Memory B cell (primary cell): ENCODE measurements around the gene PPP1R9B.

Source experiments
- ATAC-seq: fragments of 150-1000 bp; cut with Tn5 transposase; 2 replicates; pipeline ENCODE4 v1.10.0; 2021; ENCODE audit warnings: low read depth, mild to moderate bottlenecking, moderate library complexity
- DNase-seq, 2 donors: peaks; one replicate each; pipeline ENCODE4 v3.0.0; 2022; ENCODE audit warnings: low spot score in 2 of 2
- H3K27ac Mint-ChIP-seq: one replicate; pipeline ENCODE4 v1.8.0; 2022; ENCODE audit warnings: mild to moderate bottlenecking, moderate library complexity, mixed read lengths
- H3K27me3 Mint-ChIP-seq: one replicate; pipeline ENCODE4 v1.8.0; 2022; ENCODE audit warnings: mixed read lengths
- H3K36me3 Mint-ChIP-seq: one replicate; pipeline ENCODE4 v1.8.0; 2022; ENCODE audit warnings: mild to moderate bottlenecking, mixed read lengths
- H3K4me1 Mint-ChIP-seq: one replicate; pipeline ENCODE4 v1.8.0; 2022; ENCODE audit warnings: mixed read lengths
- H3K4me3 Mint-ChIP-seq: one replicate; pipeline ENCODE4 v1.8.0; 2022; ENCODE audit warnings: mild to moderate bottlenecking, moderate library complexity, mixed read lengths
- H3K9me3 Mint-ChIP-seq: one replicate; pipeline ENCODE4 v1.8.0; 2022; ENCODE audit warnings: mixed read lengths

Gene PPP1R9B

GRCh38 chr17:50102164-50102991, 48.1 kb downstream of the PPP1R9B start:
- H3K36me3 Mint-ChIP-seq, result peaks cover 15% of the 10 kb centered on the region
- no peak overlapping the region for H3K27ac Mint-ChIP-seq
- no peak for DNase-seq
- no peaks in the 10 kb centered on the region for H3K9me3 Mint-ChIP-seq
- H3K4me1 Mint-ChIP-seq, result peaks cover 6% of the 10 kb centered on the region
- ATAC-seq, result no peak
- H3K27me3 Mint-ChIP-seq, result no peaks in the 10 kb centered on the region
- H3K4me3 Mint-ChIP-seq, result no peak overlapping the region

- Mint-ChIP-seq H3K4me3 (no peak overlapping the region), H3K27ac (no peak overlapping the region), H3K9me3 (no peaks in the 10 kb centered on the region), H3K36me3 (peaks cover 12% of the 10 kb centered on the region), H3K27me3 (no peaks in the 10 kb centered on the region), H3K4me1 (peaks cover 7% of the 10 kb centered on the region)
- ATAC-seq, result no peak
- no peak for DNase-seq
Measured at GRCh38 chr17:50101346-50102163, 48.9 kb downstream of the PPP1R9B start.

GRCh38 chr17:50100921-50101345, 49.5 kb downstream of the PPP1R9B start:
- Mint-ChIP-seq H3K27ac (no peak overlapping the region), H3K4me3 (no peak overlapping the region), H3K27me3 (no peaks in the 10 kb centered on the region), H3K36me3 (peaks cover 10% of the 10 kb centered on the region), H3K9me3 (no peaks in the 10 kb centered on the region), H3K4me1 (peaks cover 13% of the 10 kb centered on the region)
- ATAC-seq (no peak), DNase-seq (no peak)

DNA sequence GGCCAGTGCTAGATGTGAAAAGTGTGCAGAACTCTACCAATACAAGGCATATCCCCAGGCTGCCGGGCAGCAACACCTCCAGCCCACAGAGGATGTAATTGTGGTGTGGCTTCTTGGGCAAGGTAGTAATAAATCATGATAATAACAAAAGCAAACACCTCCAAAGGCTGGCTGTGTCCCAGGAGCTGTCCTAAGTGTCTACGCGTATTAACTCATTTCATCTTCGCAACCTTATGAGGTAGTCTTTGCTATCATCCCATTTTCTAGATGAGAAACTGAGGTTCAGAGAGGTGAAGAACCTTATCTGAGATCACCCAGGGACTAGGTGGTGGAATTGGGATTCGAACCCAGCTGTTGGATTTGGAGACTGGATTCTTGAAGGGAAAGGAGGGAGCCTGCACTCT, 50.0 kb downstream of the PPP1R9B start:
- DNase-seq (no peak), ATAC-seq (no peak)
- Mint-ChIP-seq H3K36me3 (peaks cover 8% of the 10 kb centered on the region), H3K27me3 (no peaks in the 10 kb centered on the region), H3K4me3 (no peak overlapping the region), H3K4me1 (peaks cover 18% of the 10 kb centered on the region), H3K27ac (no peak overlapping the region), H3K9me3 (no peaks in the 10 kb centered on the region)

DNA sequence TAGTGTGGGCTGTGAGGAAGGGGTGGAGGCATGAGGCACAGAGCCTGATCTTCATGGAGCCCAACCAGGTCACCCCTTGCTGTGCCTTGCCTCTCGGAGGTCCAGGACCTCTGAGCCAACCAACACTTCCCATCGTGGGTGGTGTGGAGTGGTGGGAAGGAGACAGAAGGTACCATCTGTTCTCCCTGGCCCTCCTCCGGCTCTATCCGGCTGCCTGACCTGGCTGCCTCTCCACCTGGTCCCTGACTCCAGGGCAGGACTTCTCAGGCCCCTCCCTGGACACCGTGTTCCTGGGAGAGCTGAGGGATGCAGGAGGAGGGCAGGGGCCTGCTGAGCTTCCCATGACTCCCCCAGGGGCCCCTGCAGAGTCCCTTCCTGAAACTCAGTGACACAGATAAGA, 51.5 kb downstream of the PPP1R9B start:
- H3K9me3 Mint-ChIP-seq, result no peaks in the 10 kb centered on the region
- no peak for DNase-seq
- H3K4me1 Mint-ChIP-seq, result peaks cover 21% of the 10 kb centered on the region
- ATAC-seq, result no peak
- peak overlapping the region; percentile 33 for H3K27ac Mint-ChIP-seq
- H3K36me3 Mint-ChIP-seq, result peaks cover 2% of the 10 kb centered on the region
- H3K4me3 Mint-ChIP-seq, result no peak overlapping the region
- no peaks in the 10 kb centered on the region for H3K27me3 Mint-ChIP-seq

DNA sequence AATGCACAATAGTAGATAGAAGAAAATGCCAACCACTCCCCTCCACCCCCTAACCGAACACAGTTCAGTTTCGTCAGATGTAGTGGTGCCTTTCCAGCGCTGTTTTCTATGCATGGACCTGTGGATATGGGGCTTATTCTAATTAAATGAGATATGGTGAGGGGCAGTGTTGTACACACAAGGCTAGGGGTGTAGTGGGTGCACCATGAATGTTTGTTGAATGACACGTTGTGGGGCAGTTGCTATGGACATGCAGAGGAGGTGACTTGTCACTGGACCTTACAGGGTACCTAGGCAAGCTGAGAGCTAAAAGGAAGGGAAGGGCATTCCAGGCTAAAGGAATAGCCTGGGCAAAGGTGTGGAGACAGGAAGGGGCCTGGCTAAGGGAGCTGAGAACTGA, 51.9 kb downstream of the PPP1R9B start:
- Mint-ChIP-seq H3K9me3 (no peaks in the 10 kb centered on the region), H3K4me1 (peaks cover 21% of the 10 kb centered on the region), H3K36me3 (peaks cover 2% of the 10 kb centered on the region), H3K4me3 (no peak overlapping the region), H3K27ac (peak overlapping the region; percentile 33), H3K27me3 (no peaks in the 10 kb centered on the region)
- ATAC-seq, result no peak
- no peak for DNase-seq

DNA sequence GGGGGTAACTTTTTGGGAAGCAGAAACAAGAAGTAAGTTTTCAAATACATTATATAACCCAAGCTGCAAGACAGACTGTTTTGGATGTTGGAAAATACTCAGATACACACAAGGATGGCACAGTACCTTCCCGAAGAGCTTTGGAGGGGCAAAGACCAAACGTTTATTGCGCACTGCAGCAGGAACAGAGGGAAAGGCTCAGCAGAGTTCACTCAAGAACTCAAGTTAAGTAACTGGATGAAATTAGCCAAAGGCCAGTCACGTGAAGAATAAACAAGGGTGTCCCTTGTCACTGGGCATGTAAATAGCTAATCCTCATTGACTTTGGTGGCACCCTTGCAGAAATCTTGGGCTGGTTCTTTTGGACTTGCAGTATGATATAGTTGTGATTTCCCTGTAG, 52.6 kb downstream of the PPP1R9B start:
- DNase-seq (no peak), ATAC-seq (no peak)
- Mint-ChIP-seq H3K27ac (no peak overlapping the region), H3K9me3 (no peaks in the 10 kb centered on the region), H3K36me3 (peaks cover 2% of the 10 kb centered on the region), H3K4me3 (no peak overlapping the region), H3K27me3 (no peaks in the 10 kb centered on the region), H3K4me1 (peaks cover 21% of the 10 kb centered on the region)

DNA sequence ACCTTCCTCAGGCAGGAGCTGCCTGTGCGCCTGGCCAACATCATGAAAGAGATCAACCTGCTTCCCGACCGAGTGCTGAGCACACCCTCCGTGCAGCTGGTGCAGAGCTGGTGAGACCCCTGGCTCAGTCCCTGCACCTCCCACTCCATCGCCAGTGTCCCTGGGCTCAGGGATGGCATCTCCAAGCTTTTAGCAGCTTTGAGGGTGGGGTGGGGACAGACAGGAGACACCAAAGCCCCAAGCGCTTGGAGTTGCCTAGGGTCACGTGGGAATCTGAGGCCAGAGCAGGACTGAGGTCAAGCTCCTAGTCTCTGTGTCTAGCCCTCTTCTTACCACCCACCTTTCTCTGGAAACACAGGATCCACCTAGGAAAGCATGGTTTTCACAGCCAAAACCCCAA, 53.0 kb downstream of the PPP1R9B start:
- no peak for DNase-seq
- Mint-ChIP-seq H3K27me3 (no peaks in the 10 kb centered on the region), H3K9me3 (no peaks in the 10 kb centered on the region), H3K4me1 (peaks cover 21% of the 10 kb centered on the region), H3K36me3 (peaks cover 2% of the 10 kb centered on the region), H3K4me3 (no peak overlapping the region), H3K27ac (no peak overlapping the region)
- ATAC-seq, result no peak

GRCh38 chr17:50096758-50097157, 53.7 kb downstream of the PPP1R9B start:
- ATAC-seq (no peak), DNase-seq (no peak)
- no peak overlapping the region for H3K4me3 Mint-ChIP-seq
- H3K4me1 Mint-ChIP-seq, result peaks cover 21% of the 10 kb centered on the region
- H3K9me3 Mint-ChIP-seq, result no peaks in the 10 kb centered on the region
- no peak overlapping the region for H3K27ac Mint-ChIP-seq
- H3K27me3 Mint-ChIP-seq, result no peaks in the 10 kb centered on the region
- H3K36me3 Mint-ChIP-seq, result peaks cover 2% of the 10 kb centered on the region

DNA sequence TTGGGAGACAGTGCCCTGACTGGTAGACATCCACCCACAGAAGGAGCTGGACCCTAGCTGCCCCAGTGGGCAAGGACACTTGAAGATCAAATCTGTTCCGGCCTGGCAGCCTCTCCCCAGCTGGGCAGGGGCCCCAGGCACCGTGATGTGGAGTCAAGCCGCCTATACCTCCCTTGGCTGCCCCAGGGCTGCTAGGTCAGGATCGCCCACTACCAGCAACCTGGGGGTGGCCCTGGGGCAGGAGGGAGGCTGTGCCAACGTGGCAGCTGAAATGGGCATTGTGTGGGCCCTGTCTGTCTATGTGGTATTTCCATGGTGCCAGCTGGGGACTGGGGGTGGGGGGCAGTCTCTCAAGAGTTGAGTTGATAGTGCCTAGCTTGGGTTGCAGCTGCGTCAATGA, 54.4 kb downstream of the PPP1R9B start:
- no peak for DNase-seq
- Mint-ChIP-seq H3K27ac (peak overlapping the region; percentile 87), H3K27me3 (no peaks in the 10 kb centered on the region), H3K36me3 (peaks cover 2% of the 10 kb centered on the region), H3K4me1 (peaks cover 21% of the 10 kb centered on the region), H3K9me3 (no peaks in the 10 kb centered on the region), H3K4me3 (peak overlapping the region; percentile 92)
- no peak for ATAC-seq

DNA sequence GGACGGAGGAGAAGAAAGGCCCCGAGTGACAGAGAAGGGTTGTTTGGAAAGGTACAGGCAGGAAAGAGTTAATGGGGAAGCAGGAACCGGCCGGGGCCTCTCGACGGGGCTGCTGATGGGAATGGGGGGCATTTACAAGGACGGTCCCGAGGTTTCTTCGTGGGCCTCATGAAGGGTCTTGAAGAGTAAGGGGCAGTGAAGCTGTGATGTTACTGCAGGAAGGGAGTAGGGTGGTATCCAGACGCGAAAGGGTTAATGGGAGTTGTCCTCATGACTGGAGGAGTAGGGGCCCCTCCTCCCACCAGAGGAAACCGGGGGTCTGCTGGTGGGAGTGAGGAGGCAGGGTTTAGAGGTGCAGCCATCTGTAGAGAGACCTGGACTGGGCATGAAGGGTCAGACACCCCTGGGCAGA, 54.8 kb downstream of the PPP1R9B start:
- H3K4me3 Mint-ChIP-seq, result peak overlapping the region; percentile 92
- H3K27ac Mint-ChIP-seq, result peak overlapping the region; percentile 87
- H3K36me3 Mint-ChIP-seq, result peaks cover 2% of the 10 kb centered on the region
- ATAC-seq (no peak), DNase-seq (no peak)
- H3K4me1 Mint-ChIP-seq, result peaks cover 21% of the 10 kb centered on the region
- H3K27me3 Mint-ChIP-seq, result no peaks in the 10 kb centered on the region
- no peaks in the 10 kb centered on the region for H3K9me3 Mint-ChIP-seq

GRCh38 chr17:50094753-50095619, 55.5 kb downstream of the PPP1R9B start, which contains the start of gene PDK2:
Gene PDK2 (plus strand): TSS chr17:50095351. CDS start chr17:50095436, 85 bp downstream.
- H3K36me3 Mint-ChIP-seq, result peaks cover 2% of the 10 kb centered on the region
- no peaks in the 10 kb centered on the region for H3K9me3 Mint-ChIP-seq

GRCh38 chr17:50094243-50094752, 56.2 kb downstream of the PPP1R9B start:
- H3K27ac Mint-ChIP-seq, result peak overlapping the region; percentile 87
- ATAC-seq, result peak; percentile 42
- peak; percentile 88 to 95 for DNase-seq
- H3K4me1 Mint-ChIP-seq, result peaks cover 18% of the 10 kb centered on the region
- peaks cover 2% of the 10 kb centered on the region for H3K36me3 Mint-ChIP-seq
- peak overlapping the region; percentile 92 for H3K4me3 Mint-ChIP-seq
- H3K9me3 Mint-ChIP-seq, result no peaks in the 10 kb centered on the region
- no peaks in the 10 kb centered on the region for H3K27me3 Mint-ChIP-seq

More at GRCh38 chr17:50094753-50095619, 55.5 kb downstream of the PPP1R9B start, which contains the start of gene PDK2:
- Mint-ChIP-seq H3K27ac (peak within 1 kb of the TSS; percentile 87), H3K4me3 (peak within 1 kb of the TSS; percentile 92), H3K27me3 (no peaks in the 10 kb centered on the region), H3K4me1 (peaks cover 21% of the 10 kb centered on the region)
- ATAC-seq, result peak; percentile 88
- DNase-seq, result peak; percentile 94 to 98
